ENCODE measurements around the gene TNFAIP6.
"Not testable (repeated sequence)": the region's sequence is repeated elsewhere in the genome, so short reads cannot be mapped to it uniquely, and the experiment has no call there.

The TNFAIP6 gene

GRCh38 chr2:151357359-151357758, at the start of gene TNFAIP6:
Gene TNFAIP6, plus strand, starts transcription at chr2:151357592. Its CDS starts 75 bp downstream, at chr2:151357667.
- DNase-seq (ENCODE audit: low read depth in 3 of 3) = no peak

GRCh38 chr2:151310313-151310712, 47.1 kb upstream of the TNFAIP6 start:
- DNase-seq (ENCODE audit: low read depth in 3 of 3) = not testable (repeated sequence)

GRCh38 chr2:151312440-151312839, 45.0 kb upstream of the TNFAIP6 start:
- DNase-seq (ENCODE audit: low read depth in 3 of 3) = not testable (repeated sequence)

GRCh38 chr2:151315381-151315903, 42.0 kb upstream of the TNFAIP6 start:
- DNase-seq (ENCODE audit: low read depth in 3 of 3) = no peak

- no peak for DNase-seq (ENCODE audit: low read depth in 3 of 3)
Observed at GRCh38 chr2:151325581-151326095, 31.8 kb upstream of the TNFAIP6 start.

- DNase-seq (ENCODE audit: low read depth in 3 of 3) = no peak
Observed at GRCh38 chr2:151326554-151326953, 30.8 kb upstream of the TNFAIP6 start.

GRCh38 chr2:151329998-151330397, 27.4 kb upstream of the TNFAIP6 start:
- DNase-seq (ENCODE audit: low read depth in 3 of 3) = no peak

GRCh38 chr2:151333083-151333482, 24.3 kb upstream of the TNFAIP6 start:
- DNase-seq (ENCODE audit: low read depth in 3 of 3) = no peak

- no peak for DNase-seq (ENCODE audit: low read depth in 3 of 3)
Observed at GRCh38 chr2:151334082-151334815, 23.1 kb upstream of the TNFAIP6 start.

GRCh38 chr2:151336863-151337371, 20.5 kb upstream of the TNFAIP6 start:
- DNase-seq (ENCODE audit: low read depth in 3 of 3) = no peak

GRCh38 chr2:151337643-151338042, 19.7 kb upstream of the TNFAIP6 start:
- no peak for DNase-seq (ENCODE audit: low read depth in 3 of 3)

GRCh38 chr2:151338115-151338514, 19.3 kb upstream of the TNFAIP6 start:
- DNase-seq (ENCODE audit: low read depth in 3 of 3) = no peak

- no peak for DNase-seq (ENCODE audit: low read depth in 3 of 3)
Observed at GRCh38 chr2:151343073-151343472, 14.3 kb upstream of the TNFAIP6 start.

GRCh38 chr2:151344191-151344590, 13.2 kb upstream of the TNFAIP6 start:
- not testable (repeated sequence) for DNase-seq (ENCODE audit: low read depth in 3 of 3)

GRCh38 chr2:151344906-151345305, 12.5 kb upstream of the TNFAIP6 start:
- DNase-seq (ENCODE audit: low read depth in 3 of 3) = no peak

- no peak for DNase-seq (ENCODE audit: low read depth in 3 of 3)
Observed at GRCh38 chr2:151347294-151347693, 10.1 kb upstream of the TNFAIP6 start.

GRCh38 chr2:151347906-151348305, 9.5 kb upstream of the TNFAIP6 start:
- no peak for DNase-seq (ENCODE audit: low read depth in 3 of 3)

GRCh38 chr2:151350579-151351195, 6.7 kb upstream of the TNFAIP6 start:
- DNase-seq (ENCODE audit: low read depth in 3 of 3) = no peak

- no peak for DNase-seq (ENCODE audit: low read depth in 3 of 3)
Observed at GRCh38 chr2:151353995-151354394, 3.4 kb upstream of the TNFAIP6 start.

- DNase-seq (ENCODE audit: low read depth in 3 of 3) = no peak
Observed at GRCh38 chr2:151354807-151355206, 2.6 kb upstream of the TNFAIP6 start.

- DNase-seq (ENCODE audit: low read depth in 3 of 3) = no peak
Observed at GRCh38 chr2:151358166-151358970, 976 bp downstream of the TNFAIP6 start.

All from stimulated activated CD4-positive, alpha-beta T cell treated with anti-CD3 and anti-CD28 coated beads, TNF-alpha, amount 100 ng/mL, for 48 hours (primary cell).